Stimulated activated naive CD8-positive, alpha-beta T cell treated with anti-CD3 and anti-CD28 coated beads, Interleukin-15, Interleukin-2, amounts not matched to agents 100 ng/mL and 50 ng/mL, for 24 hours (primary cell): ENCODE measurements around the gene ARHGEF35.
"Not testable (repeated sequence)": the region's sequence is repeated elsewhere in the genome, so short reads cannot be mapped to it uniquely, and the experiment has no call there.

Experiments used
- H3K27ac Mint-ChIP-seq: one replicate; pipeline ENCODE4 v1.8.0; 2021; ENCODE audit warnings: mild to moderate bottlenecking, mixed read lengths
- H3K27me3 Mint-ChIP-seq: one replicate; pipeline ENCODE4 v1.8.0; 2021; ENCODE audit warnings: mixed read lengths
- H3K36me3 Mint-ChIP-seq: one replicate; pipeline ENCODE4 v1.8.0; 2021; ENCODE audit warnings: low read depth, mixed read lengths
- H3K4me1 Mint-ChIP-seq: one replicate; pipeline ENCODE4 v1.8.0; 2021; ENCODE audit warnings: low read depth, mixed read lengths
- H3K4me3 Mint-ChIP-seq: one replicate; pipeline ENCODE4 v1.8.0; 2021; ENCODE audit warnings: mild to moderate bottlenecking, mixed read lengths
- H3K9me3 Mint-ChIP-seq: one replicate; pipeline ENCODE4 v1.8.0; 2021; ENCODE audit warnings: mixed read lengths

Gene ARHGEF35

DNA sequence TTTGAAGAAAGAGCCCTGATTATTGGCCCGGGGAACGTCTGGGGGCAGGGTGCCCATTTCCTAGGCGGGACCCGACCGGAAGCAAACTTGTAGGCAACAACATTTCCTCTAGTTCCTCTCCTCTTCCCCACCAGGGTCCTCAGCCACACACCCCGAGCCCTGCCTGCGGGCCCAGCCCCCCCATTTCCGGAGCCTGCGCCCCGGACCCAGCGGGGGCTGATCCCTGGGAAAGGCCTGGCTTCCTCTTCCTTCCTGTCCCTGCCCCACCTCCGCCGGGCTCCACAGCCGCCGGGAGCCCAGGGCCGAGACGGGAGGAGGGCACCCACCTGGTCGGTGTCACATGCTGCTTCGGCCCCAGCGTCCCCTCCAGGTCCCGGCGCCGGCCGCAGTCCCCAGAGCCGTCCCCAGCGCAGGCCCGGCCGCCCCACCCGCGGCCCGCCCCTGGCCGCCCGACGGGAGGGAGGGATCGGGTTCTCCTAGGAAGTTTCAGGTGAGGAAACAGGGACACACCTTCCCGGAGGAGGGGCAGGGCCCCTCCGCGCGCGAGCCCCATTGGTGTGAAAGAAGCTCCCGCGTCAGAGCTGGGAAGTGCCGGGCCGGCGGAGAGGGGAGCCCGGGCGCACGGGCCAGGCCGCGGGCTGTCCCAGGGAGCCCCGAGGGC, at the start of gene ARHGEF35:
TSS of gene ARHGEF35 (minus strand) at position 622 of the 661 bp plus-strand sequence. CDS start 7,450 bp downstream, outside the sequence.
- H3K36me3 Mint-ChIP-seq, H3K4me3 Mint-ChIP-seq, H3K27ac Mint-ChIP-seq, H3K4me1 Mint-ChIP-seq, H3K9me3 Mint-ChIP-seq, H3K27me3 Mint-ChIP-seq: not testable (repeated sequence)

DNA sequence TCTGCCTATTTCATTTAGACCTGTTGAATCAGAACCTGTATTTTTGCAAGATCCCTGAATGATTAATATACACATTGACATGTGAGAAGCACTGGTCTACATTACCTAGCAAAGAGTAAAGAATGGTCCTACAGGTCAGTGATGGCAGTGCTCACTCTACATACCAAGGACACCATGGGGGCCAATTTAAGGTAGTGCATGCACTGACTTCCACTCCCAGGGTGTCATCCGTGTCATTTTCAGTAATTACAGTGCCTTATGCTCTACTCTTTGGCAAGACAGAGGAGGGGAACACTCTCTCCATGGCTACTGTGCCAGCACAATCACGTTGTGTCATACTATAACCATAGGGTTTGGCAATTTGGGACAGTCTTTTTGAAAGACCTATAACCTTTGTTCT, 49.7 kb upstream of the ARHGEF35 start:
- not testable (repeated sequence) for H3K9me3 Mint-ChIP-seq, H3K27ac Mint-ChIP-seq, H3K4me3 Mint-ChIP-seq, H3K27me3 Mint-ChIP-seq, H3K4me1 Mint-ChIP-seq, H3K36me3 Mint-ChIP-seq

DNA sequence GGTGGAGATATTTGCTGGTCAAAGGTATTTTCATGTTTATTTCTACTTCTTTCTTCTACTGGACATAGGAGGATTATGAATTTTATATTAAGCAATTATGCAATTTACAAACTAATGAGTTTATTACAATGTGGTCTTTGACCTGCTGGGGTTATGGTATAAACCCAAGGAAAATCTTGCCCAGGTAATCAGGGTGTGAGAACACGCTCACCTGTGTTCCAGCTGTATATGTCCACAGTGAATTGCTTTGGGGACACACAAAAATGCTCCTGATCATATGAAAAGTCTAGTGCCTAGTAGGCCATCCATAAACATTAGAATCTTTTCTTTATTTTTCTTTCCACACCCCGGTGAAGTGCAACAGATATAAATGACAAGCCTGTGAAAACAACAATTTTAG, 43.7 kb upstream of the ARHGEF35 start, which contains the start of gene OR2A42:
TSS of gene OR2A42 (minus strand) at position 241 of the 400 bp plus-strand sequence. CDS start 6,762 bp downstream, outside the sequence.
- not testable (repeated sequence) for H3K9me3 Mint-ChIP-seq, H3K36me3 Mint-ChIP-seq, H3K4me1 Mint-ChIP-seq, H3K4me3 Mint-ChIP-seq, H3K27ac Mint-ChIP-seq, H3K27me3 Mint-ChIP-seq

DNA sequence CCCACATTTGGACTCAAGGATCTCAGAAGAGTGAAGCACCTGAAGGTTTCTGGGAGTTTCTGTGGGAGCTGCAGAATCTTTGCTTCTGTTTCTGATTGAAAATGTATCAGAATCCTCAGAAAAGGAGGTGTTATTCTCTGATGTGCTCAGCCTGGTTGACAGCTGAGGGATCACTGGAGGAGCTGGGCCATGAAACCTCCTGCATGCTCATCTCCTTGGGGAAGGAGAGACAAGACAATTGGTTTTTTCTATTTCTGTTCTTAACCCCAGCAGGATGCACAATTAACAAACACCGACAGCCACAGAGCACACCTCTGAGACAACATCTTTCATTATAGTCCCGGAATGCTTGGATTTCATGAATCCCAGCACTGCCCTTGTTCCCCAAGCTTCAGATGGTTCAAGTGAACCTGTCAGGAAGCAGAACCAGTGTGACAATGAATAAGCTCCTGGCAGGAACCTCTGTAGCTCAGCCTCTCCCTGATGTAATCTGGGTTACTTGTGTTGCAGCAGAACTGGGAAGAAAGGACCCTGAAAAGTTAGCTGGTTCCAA, 43.0 kb upstream of the ARHGEF35 start:
- H3K4me3 Mint-ChIP-seq, H3K4me1 Mint-ChIP-seq, H3K9me3 Mint-ChIP-seq, H3K36me3 Mint-ChIP-seq, H3K27ac Mint-ChIP-seq, H3K27me3 Mint-ChIP-seq: not testable (repeated sequence)

GRCh38 chr7:144233039-144233438, 37.4 kb upstream of the ARHGEF35 start:
- not testable (repeated sequence) for H3K4me3 Mint-ChIP-seq, H3K4me1 Mint-ChIP-seq, H3K27me3 Mint-ChIP-seq, H3K9me3 Mint-ChIP-seq, H3K36me3 Mint-ChIP-seq, H3K27ac Mint-ChIP-seq

DNA sequence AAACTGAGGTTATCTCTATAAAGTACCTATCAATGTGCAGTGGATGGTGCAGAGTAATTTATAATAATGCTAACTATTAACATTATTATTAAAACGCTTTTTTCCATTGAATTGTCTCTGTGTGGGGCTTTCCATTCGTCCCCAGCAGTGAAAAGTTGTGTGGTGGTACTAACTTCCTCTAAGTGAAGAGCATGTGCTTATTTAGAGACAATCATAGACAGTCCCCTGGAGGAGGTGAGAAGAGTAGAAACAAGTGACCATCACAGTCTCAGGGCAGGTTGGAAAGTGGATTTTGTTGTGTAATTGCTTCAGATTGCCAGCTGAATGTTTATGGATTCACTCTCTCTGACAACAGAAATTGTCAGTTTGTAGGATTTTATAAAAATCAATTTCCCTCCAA, 35.4 kb upstream of the ARHGEF35 start:
- not testable (repeated sequence) for H3K4me3 Mint-ChIP-seq, H3K27ac Mint-ChIP-seq, H3K4me1 Mint-ChIP-seq, H3K27me3 Mint-ChIP-seq, H3K36me3 Mint-ChIP-seq, H3K9me3 Mint-ChIP-seq

DNA sequence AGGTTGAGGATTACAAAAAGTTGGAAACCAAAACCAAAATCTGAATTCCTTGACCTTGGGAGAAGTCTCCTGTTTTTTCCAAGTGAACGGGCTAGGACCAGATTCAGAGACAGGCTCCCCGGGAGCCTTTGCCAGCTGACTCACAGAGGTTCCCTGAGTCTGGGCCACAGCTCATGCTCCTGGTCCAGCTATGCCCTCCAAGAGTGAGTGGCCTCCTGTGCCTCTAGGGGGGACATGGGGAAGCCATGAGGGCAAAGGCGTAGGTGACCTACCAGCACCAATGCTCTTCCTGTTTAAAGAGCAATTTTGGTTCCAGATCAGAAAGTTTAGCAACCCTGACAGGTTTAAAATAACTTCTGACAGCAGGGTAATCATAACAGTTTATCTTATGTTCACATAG, 33.2 kb upstream of the ARHGEF35 start:
- H3K9me3 Mint-ChIP-seq, H3K27me3 Mint-ChIP-seq, H3K27ac Mint-ChIP-seq, H3K36me3 Mint-ChIP-seq, H3K4me3 Mint-ChIP-seq, H3K4me1 Mint-ChIP-seq: not testable (repeated sequence)

DNA sequence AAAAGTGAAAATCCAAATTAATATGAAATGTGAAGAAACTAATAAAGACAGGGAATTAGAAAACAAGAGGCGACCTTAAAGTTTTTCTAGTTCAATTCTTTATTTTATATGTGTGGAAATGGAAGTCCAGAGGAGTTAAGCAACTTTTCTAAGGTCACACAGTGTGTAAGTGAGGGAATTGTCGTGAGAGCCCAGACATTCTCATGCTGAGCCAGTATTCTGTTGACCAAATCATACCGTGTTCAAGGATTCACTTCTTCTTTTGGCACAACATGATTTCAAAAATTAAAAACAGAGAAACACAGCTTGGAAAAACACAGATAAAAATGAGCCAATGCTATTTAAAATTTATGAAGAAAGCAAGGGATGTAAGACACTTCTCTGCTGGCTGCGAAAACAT, 31.2 kb upstream of the ARHGEF35 start:
- not testable (repeated sequence) for H3K4me3 Mint-ChIP-seq, H3K27ac Mint-ChIP-seq, H3K9me3 Mint-ChIP-seq, H3K27me3 Mint-ChIP-seq, H3K36me3 Mint-ChIP-seq, H3K4me1 Mint-ChIP-seq

GRCh38 chr7:144223675-144224074, 28.0 kb upstream of the ARHGEF35 start:
- not testable (repeated sequence) for H3K27ac Mint-ChIP-seq, H3K4me3 Mint-ChIP-seq, H3K36me3 Mint-ChIP-seq, H3K27me3 Mint-ChIP-seq, H3K4me1 Mint-ChIP-seq, H3K9me3 Mint-ChIP-seq

DNA sequence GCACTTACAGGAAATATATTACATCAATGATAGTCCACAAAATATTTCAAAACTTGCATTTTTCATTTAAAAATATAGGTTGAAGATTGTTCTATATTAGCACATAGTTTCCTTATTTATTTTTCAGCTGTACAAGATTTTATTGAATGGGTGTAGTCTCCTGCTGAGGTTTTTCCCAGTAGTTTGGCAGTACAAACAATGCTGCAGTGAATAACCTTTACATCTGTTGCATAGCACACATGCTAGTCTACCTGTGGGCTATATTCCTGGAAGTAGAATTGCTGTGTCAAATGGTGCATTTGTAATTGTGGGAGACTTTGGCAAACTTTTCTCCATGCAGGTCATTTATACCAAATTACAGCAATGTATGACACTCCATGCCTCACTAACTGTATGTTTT, 24.9 kb upstream of the ARHGEF35 start:
- H3K27me3 Mint-ChIP-seq, H3K4me3 Mint-ChIP-seq, H3K27ac Mint-ChIP-seq, H3K9me3 Mint-ChIP-seq, H3K36me3 Mint-ChIP-seq, H3K4me1 Mint-ChIP-seq: not testable (repeated sequence)

GRCh38 chr7:144219149-144219548, 23.5 kb upstream of the ARHGEF35 start:
- H3K4me3 Mint-ChIP-seq, H3K9me3 Mint-ChIP-seq, H3K4me1 Mint-ChIP-seq, H3K36me3 Mint-ChIP-seq, H3K27me3 Mint-ChIP-seq, H3K27ac Mint-ChIP-seq: not testable (repeated sequence)

- not testable (repeated sequence) for H3K4me1 Mint-ChIP-seq, H3K4me3 Mint-ChIP-seq, H3K27ac Mint-ChIP-seq, H3K36me3 Mint-ChIP-seq, H3K9me3 Mint-ChIP-seq, H3K27me3 Mint-ChIP-seq
Observed at GRCh38 chr7:144218581-144218980, 22.9 kb upstream of the ARHGEF35 start.

DNA sequence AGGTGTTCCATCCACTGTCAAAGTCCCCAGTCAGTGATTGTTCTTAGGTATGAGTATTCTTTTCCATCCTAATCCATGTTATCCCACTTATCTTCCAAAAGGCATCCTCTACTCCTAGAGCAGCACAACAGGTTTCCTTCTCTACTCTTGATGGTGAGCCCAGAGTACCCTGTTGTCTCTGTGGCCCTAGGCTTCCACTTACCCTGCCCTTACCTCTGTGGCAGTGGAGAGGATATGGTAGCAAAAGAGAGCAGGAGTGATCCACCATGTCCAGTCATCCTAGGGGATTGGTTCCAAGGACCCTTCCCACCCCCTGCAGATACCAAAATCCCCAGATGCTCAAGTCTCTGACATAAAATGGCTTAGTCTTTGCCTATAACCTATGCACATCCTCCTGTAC, 21.6 kb upstream of the ARHGEF35 start:
- H3K27me3 Mint-ChIP-seq, H3K4me1 Mint-ChIP-seq, H3K9me3 Mint-ChIP-seq, H3K36me3 Mint-ChIP-seq, H3K4me3 Mint-ChIP-seq, H3K27ac Mint-ChIP-seq: not testable (repeated sequence)

DNA sequence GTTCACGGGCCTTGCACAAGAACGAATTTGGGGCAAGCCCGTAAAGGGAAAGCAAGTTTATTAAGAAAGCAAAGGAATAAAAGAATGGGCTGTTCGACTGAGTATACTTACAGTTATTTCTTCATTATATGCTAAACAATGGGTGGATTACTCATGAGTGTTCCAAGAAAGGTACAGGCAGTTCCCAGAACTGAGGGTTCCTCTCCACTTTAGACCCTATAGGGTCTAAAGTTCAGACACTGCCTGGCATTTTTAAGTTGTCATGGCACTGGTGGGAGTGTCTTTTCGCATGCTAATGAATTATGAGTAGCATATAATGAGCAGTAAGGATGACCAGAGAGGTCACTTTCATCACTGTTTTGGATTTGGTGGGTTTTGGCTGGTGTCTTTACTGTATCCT, 9.7 kb upstream of the ARHGEF35 start:
- not testable (repeated sequence) for H3K27ac Mint-ChIP-seq, H3K4me1 Mint-ChIP-seq

GRCh38 chr7:144203086-144203485, 7.5 kb upstream of the ARHGEF35 start:
- H3K36me3 Mint-ChIP-seq, H3K27ac Mint-ChIP-seq, H3K9me3 Mint-ChIP-seq, H3K4me3 Mint-ChIP-seq, H3K4me1 Mint-ChIP-seq, H3K27me3 Mint-ChIP-seq: not testable (repeated sequence)

More for the DNA sequence above, 9.7 kb upstream of the ARHGEF35 start:
- H3K36me3 Mint-ChIP-seq, H3K4me3 Mint-ChIP-seq, H3K27me3 Mint-ChIP-seq, H3K9me3 Mint-ChIP-seq: not testable (repeated sequence)

GRCh38 chr7:144201978-144202377, 6.3 kb upstream of the ARHGEF35 start:
- not testable (repeated sequence) for H3K9me3 Mint-ChIP-seq, H3K27ac Mint-ChIP-seq, H3K36me3 Mint-ChIP-seq, H3K4me3 Mint-ChIP-seq, H3K27me3 Mint-ChIP-seq, H3K4me1 Mint-ChIP-seq
